KMS-11 (cell line): ENCODE data around the gene POU4F3.
"Not testable (repeated sequence)": the region's sequence is repeated elsewhere in the genome, so short reads cannot be mapped to it uniquely, and the experiment has no call there.

Experiments
- H2AFZ ChIP-seq: fragments of 200-600 bp; sonication (generic); 2 replicates; pipeline ENCODE4 v1.6.1; 2016; ENCODE audit warnings: antibody characterized with exemption, mixed run types, low read depth
- H3K27ac ChIP-seq: fragments of 200-600 bp; sonication (generic); 2 replicates; pipeline ENCODE4 v1.6.1; 2016; ENCODE audit warnings: mild to moderate bottlenecking, mixed run types
- H3K27me3 ChIP-seq: fragments of 200-600 bp; sonication (generic); 2 replicates; pipeline ENCODE4 v1.6.1; 2017; ENCODE audit warnings: mild to moderate bottlenecking, low read depth, mixed run types, moderate library complexity; ENCODE audit not compliant: insufficient read depth
- H3K36me3 ChIP-seq: fragments of 200-600 bp; sonication (generic); 2 replicates; pipeline ENCODE4 v1.6.1; 2017; ENCODE audit warnings: mild to moderate bottlenecking, mixed run types; ENCODE audit not compliant: insufficient read depth
- H3K4me1 ChIP-seq: fragments of 200-600 bp; sonication (generic); 2 replicates; pipeline ENCODE4 v1.6.1; 2016; ENCODE audit warnings: mild to moderate bottlenecking, low read depth, mixed run types; ENCODE audit not compliant: poor library complexity, severe bottlenecking
- H3K4me2 ChIP-seq: fragments of 200-600 bp; sonication (generic); 2 replicates; pipeline ENCODE4 v1.7.0; 2016; ENCODE audit warnings: mild to moderate bottlenecking, mixed run types
- H3K4me3 ChIP-seq: fragments of 200-600 bp; sonication (generic); IDR thresholded peaks from 2 replicates; pipeline ENCODE4 v1.6.1; 2017; ENCODE audit warnings: low read depth, low read length, mixed read lengths; ENCODE audit not compliant: insufficient read depth
- H3K79me2 ChIP-seq: fragments of 200-600 bp; sonication (generic); 2 replicates; pipeline ENCODE4 v1.6.1; 2016; ENCODE audit warnings: low read depth, mixed run types; ENCODE audit not compliant: insufficient read depth
- H3K9ac ChIP-seq: fragments of 200-600 bp; sonication (generic); 2 replicates; pipeline ENCODE4 v1.6.1; 2016; ENCODE audit warnings: mild to moderate bottlenecking, mixed run types
- H4K20me1 ChIP-seq: fragments of 200-600 bp; sonication (generic); 2 replicates; pipeline ENCODE4 v1.6.1; 2016; ENCODE audit warnings: mild to moderate bottlenecking, mixed run types; ENCODE audit not compliant: insufficient read depth
- CTCF ChIP-seq: fragments of 200-600 bp; sonication (generic); conservative IDR thresholded peaks from 2 replicates; pipeline ENCODE4 v1.6.1; 2017; ENCODE audit warnings: low read depth, mild to moderate bottlenecking, antibody characterized with exemption, low read length, moderate library complexity, mixed read lengths

Gene POU4F3

GRCh38 chr5:146338774-146339714 is at the start of gene POU4F3:
Gene POU4F3 (plus strand): TSS chr5:146338839. CDS start chr5:146339113, 274 bp downstream.
- Histone ChIP-seq H3K27me3 (no peaks in the 10 kb centered on the region), H4K20me1 (no peaks in the 10 kb centered on the region), H2AFZ (no peak within 1 kb of the TSS), H3K4me1 (no peaks in the 10 kb centered on the region), H3K4me2 (no peak within 1 kb of the TSS), H3K79me2 (no peaks in the 10 kb centered on the region), H3K9ac (no peak within 1 kb of the TSS), H3K4me3 (no peak within 1 kb of the TSS), H3K36me3 (no peaks in the 10 kb centered on the region), H3K27ac (no peak within 1 kb of the TSS)
- TF ChIP-seq CTCF, result no peak

- H4K20me1 ChIP-seq, result no peaks in the 10 kb centered on the region
- 0 out of 2 replicates have a peak, but pooled peaks cover 2% of the 10 kb centered on the region for H3K36me3 ChIP-seq
- H3K9ac ChIP-seq, result no peak overlapping the region
- no peaks in the 10 kb centered on the region for H3K79me2 ChIP-seq
- H3K4me3 ChIP-seq, result no peak overlapping the region
- no peak overlapping the region for H3K27ac ChIP-seq
- H2AFZ ChIP-seq, result no peak overlapping the region
- no peak for TF ChIP-seq CTCF
- H3K4me2 ChIP-seq, result no peak overlapping the region
- peaks cover 43% of the 10 kb centered on the region for H3K4me1 ChIP-seq
- no peaks in the 10 kb centered on the region for H3K27me3 ChIP-seq
Measured at GRCh38 chr5:146290318-146290717, 48.3 kb upstream of the POU4F3 start.

GRCh38 chr5:146291421-146292074 is 47.1 kb upstream of the POU4F3 start:
- Histone ChIP-seq H3K36me3 (no peaks in the 10 kb centered on the region), H3K27me3 (no peaks in the 10 kb centered on the region), H3K4me2 (no peak overlapping the region; the same call in 1 of the 2 replicates)

GRCh38 chr5:146296245-146296644 is 42.4 kb upstream of the POU4F3 start:
- no peak overlapping the region for H2AFZ ChIP-seq
- H3K9ac ChIP-seq, result no peak overlapping the region
- peaks cover 41% of the 10 kb centered on the region for H3K4me1 ChIP-seq
- no peak overlapping the region for H3K27ac ChIP-seq
- TF ChIP-seq CTCF, result no peak
- no peak overlapping the region for H3K4me3 ChIP-seq
- no peaks in the 10 kb centered on the region for H3K79me2 ChIP-seq
- no peaks in the 10 kb centered on the region for H3K27me3 ChIP-seq
- no peak overlapping the region for H3K4me2 ChIP-seq
- no peaks in the 10 kb centered on the region for H3K36me3 ChIP-seq
- no peaks in the 10 kb centered on the region for H4K20me1 ChIP-seq

More at GRCh38 chr5:146291421-146292074, 47.1 kb upstream of the POU4F3 start:
- Histone ChIP-seq H2AFZ (no peak overlapping the region), H3K9ac (no peak overlapping the region), H3K4me3 (no peak overlapping the region), H4K20me1 (no peaks in the 10 kb centered on the region), H3K4me1 (peaks cover 34% of the 10 kb centered on the region), H3K27ac (no peak overlapping the region), H3K79me2 (no peaks in the 10 kb centered on the region)
- TF ChIP-seq CTCF, result peak; percentile 67

GRCh38 chr5:146298920-146299319 is 39.7 kb upstream of the POU4F3 start:
- not testable (repeated sequence) for H3K27ac ChIP-seq, H3K79me2 ChIP-seq, H3K36me3 ChIP-seq, H2AFZ ChIP-seq, H3K9ac ChIP-seq, H4K20me1 ChIP-seq, H3K27me3 ChIP-seq, H3K4me3 ChIP-seq, H3K4me2 ChIP-seq
- peaks cover 23% of the 10 kb centered on the region for H3K4me1 ChIP-seq
